ENCODE measurements around the gene HOXA3. TPM values are rescaled to one million over a fixed set of nuclear protein-coding genes. Genes with fewer than 3 reads are reported as not detected.

HOXA3 gene
- total RNA-seq, 1 donor from 2014 or later = not detected

DNA sequence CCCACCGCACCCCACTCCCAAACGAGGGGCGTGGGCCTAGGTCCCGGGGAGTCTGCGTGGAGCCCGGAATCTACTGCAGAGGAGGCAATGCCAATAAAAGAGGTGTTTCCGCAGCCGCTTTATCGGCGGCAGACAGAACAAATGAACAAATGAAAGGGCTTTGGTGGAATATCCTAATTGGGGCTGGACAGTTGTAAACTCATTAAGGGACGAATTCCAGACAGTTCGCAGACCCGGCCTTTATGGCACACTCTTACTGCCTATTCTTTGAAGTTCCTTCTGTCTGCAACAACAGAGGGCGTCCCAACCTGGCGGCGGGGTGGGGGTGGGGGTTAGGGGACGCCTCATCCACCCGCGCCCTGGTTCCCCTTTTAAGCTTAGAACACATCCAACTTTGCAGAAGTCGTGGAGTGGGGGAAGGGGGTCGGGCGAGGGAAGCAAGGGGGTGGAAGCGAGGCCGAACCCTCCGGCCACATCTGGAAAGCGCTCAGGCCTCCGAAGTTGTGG is 8.9 kb upstream of the HOXA3 start:
- peaks cover 4% of the 10 kb centered on the region for H3K4me1 Mint-ChIP-seq (ENCODE audit: low read depth, unreplicated experiment)
- H3K36me3 Mint-ChIP-seq (ENCODE audit: unreplicated experiment) = peaks cover 10% of the 10 kb centered on the region
- peak overlapping the region; percentile 46 for H3K4me3 Mint-ChIP-seq (ENCODE audit: unreplicated experiment)
- no peak overlapping the region for H3K27ac Mint-ChIP-seq (ENCODE audit: unreplicated experiment)
- peaks cover 46% of the 10 kb centered on the region for H3K27me3 Mint-ChIP-seq (ENCODE audit: unreplicated experiment)
- H3K9me3 Mint-ChIP-seq (ENCODE audit: unreplicated experiment) = peaks cover 18% of the 10 kb centered on the region
- DNase-seq = peak; percentile 6
- peak; percentile 49 for TF ChIP-seq CTCF (IDR thresholded peaks at IDR 0.05; ENCODE audit: partially characterized antibody, unreplicated experiment)

GRCh38 chr7:27160546-27161213 is 8.3 kb upstream of the HOXA3 start:
- H3K4me1 Mint-ChIP-seq (ENCODE audit: low read depth, unreplicated experiment) = peaks cover 3% of the 10 kb centered on the region
- H3K36me3 Mint-ChIP-seq (ENCODE audit: unreplicated experiment) = peaks cover 10% of the 10 kb centered on the region
- peak; percentile 94 for DNase-seq
- no peak overlapping the region for H3K27ac Mint-ChIP-seq (ENCODE audit: unreplicated experiment)
- peaks cover 45% of the 10 kb centered on the region for H3K27me3 Mint-ChIP-seq (ENCODE audit: unreplicated experiment)
- H3K9me3 Mint-ChIP-seq (ENCODE audit: unreplicated experiment) = peaks cover 14% of the 10 kb centered on the region
- peak overlapping the region; percentile 46 for H3K4me3 Mint-ChIP-seq (ENCODE audit: unreplicated experiment)
- peak; percentile 100 for TF ChIP-seq CTCF (IDR thresholded peaks at IDR 0.05; ENCODE audit: partially characterized antibody, unreplicated experiment)

- no peak for DNase-seq
- peaks cover 15% of the 10 kb centered on the region for H3K9me3 Mint-ChIP-seq (ENCODE audit: unreplicated experiment)
- H3K27ac Mint-ChIP-seq (ENCODE audit: unreplicated experiment) = no peak overlapping the region
- peak overlapping the region; percentile 38 for H3K4me3 Mint-ChIP-seq (ENCODE audit: unreplicated experiment)
- TF ChIP-seq CTCF (IDR thresholded peaks at IDR 0.05; ENCODE audit: partially characterized antibody, unreplicated experiment) = no peak
- peaks cover 47% of the 10 kb centered on the region for H3K27me3 Mint-ChIP-seq (ENCODE audit: unreplicated experiment)
- H3K36me3 Mint-ChIP-seq (ENCODE audit: unreplicated experiment) = peaks cover 10% of the 10 kb centered on the region
- peaks cover 2% of the 10 kb centered on the region for H3K4me1 Mint-ChIP-seq (ENCODE audit: low read depth, unreplicated experiment)
Observed at GRCh38 chr7:27160145-27160545, 7.8 kb upstream of the HOXA3 start.

GRCh38 chr7:27159266-27160144 is 7.1 kb upstream of the HOXA3 start:
- H3K27ac Mint-ChIP-seq (ENCODE audit: unreplicated experiment) = no peak overlapping the region
- peaks cover 10% of the 10 kb centered on the region for H3K36me3 Mint-ChIP-seq (ENCODE audit: unreplicated experiment)
- peaks cover 16% of the 10 kb centered on the region for H3K9me3 Mint-ChIP-seq (ENCODE audit: unreplicated experiment)
- H3K4me3 Mint-ChIP-seq (ENCODE audit: unreplicated experiment) = peak overlapping the region; percentile 82
- H3K4me1 Mint-ChIP-seq (ENCODE audit: low read depth, unreplicated experiment) = peaks cover 2% of the 10 kb centered on the region
- no peak for DNase-seq
- peaks cover 50% of the 10 kb centered on the region for H3K27me3 Mint-ChIP-seq (ENCODE audit: unreplicated experiment)
- TF ChIP-seq CTCF (IDR thresholded peaks at IDR 0.05; ENCODE audit: partially characterized antibody, unreplicated experiment) = no peak
